H1 (cell line): Measurements from ENCODE around the gene NID1. TPM values are rescaled to one million over a fixed set of nuclear protein-coding genes. Genes with fewer than 3 reads are reported as not detected.

Experiments
- CTCF ChIA-PET: fragments of 300-600 bp; sonication (Branson Sonifier 250); formaldehyde crosslinking; loops from one replicate; lab custom pipeline; 2021; ENCODE audit not compliant: partially characterized antibody; lab: Charles Lee
- POLR2A ChIA-PET: fragments of 300-600 bp; sonication (Branson Sonifier 250); formaldehyde crosslinking; loops from one replicate; lab custom pipeline; 2021; ENCODE audit warnings: inconsistent platforms; ENCODE audit not compliant: partially characterized antibody; lab: Charles Lee
- DNase-seq, 2 experiments: peaks; one replicate each; pipeline versions ENCODE4 v3.0.0 to v3.0.0-alpha.2; 2010 to 2022; ENCODE audit warnings: low spot score in 2 of 2, low read depth in 1 of 2, mixed read lengths in 1 of 2
- FAIRE-seq: peaks from 2 replicates; lab custom pipeline; 2011; peaks lifted over from hg19 to GRCh38; lab: Jason Lieb, UNC
- H2AFZ ChIP-seq: 2 replicates; pipeline ENCODE4 v1.8.1; 2012; ENCODE audit warnings: low read length, inconsistent platforms
- H2AK5ac ChIP-seq: 2 replicates; pipeline ENCODE4 v1.6.1; 2013; ENCODE audit warnings: low read depth, low read length
- H2BK120ac ChIP-seq: replicated peaks from 2 replicates; pipeline ENCODE3; 2013; ENCODE audit warnings: low read depth, low read length, inconsistent platforms
- H2BK12ac ChIP-seq: 2 replicates; pipeline ENCODE4 v1.6.1; 2013; ENCODE audit warnings: low read depth, low read length
- H2BK15ac ChIP-seq: 2 replicates; pipeline ENCODE4 v1.6.1; 2013; ENCODE audit warnings: low read length
- H2BK20ac ChIP-seq: 2 replicates; pipeline ENCODE4 v1.6.1; 2013; ENCODE audit warnings: low read length
- H2BK5ac ChIP-seq: 2 replicates; pipeline ENCODE4 v1.6.1; 2013; ENCODE audit warnings: low read depth, low read length
- H3K14ac ChIP-seq: 2 replicates; pipeline ENCODE4 v1.6.1; 2013; ENCODE audit warnings: inconsistent platforms; ENCODE audit not compliant: insufficient read length
- H3K18ac ChIP-seq: 2 replicates; pipeline ENCODE4 v1.6.1; 2013; ENCODE audit warnings: low read length; ENCODE audit errors: extremely low read depth
- H3K23ac ChIP-seq: 2 replicates; pipeline ENCODE4 v1.6.1; 2013; ENCODE audit warnings: inconsistent platforms; ENCODE audit not compliant: insufficient read length
- H3K23me2 ChIP-seq: 2 replicates; pipeline ENCODE4 v1.6.1; 2013; ENCODE audit warnings: low read depth, low read length
- H3K27ac ChIP-seq: 2 replicates; pipeline ENCODE4 v1.6.1; 2011; ENCODE audit warnings: low read depth, low read length, inconsistent platforms
- H3K27me3 ChIP-seq, 4 experiments: replicated peaks in 1 of 4; 1 replicate in 1 of 4; 2 replicates in 3 of 4; pipeline versions ENCODE4 v1.6.1 to v1.8.1; 2011 to 2013; ENCODE audit warnings: low read length in 3 of 4, mild to moderate bottlenecking in 3 of 4, inconsistent platforms in 2 of 4, mixed read lengths in 2 of 4, moderate library complexity in 1 of 4; ENCODE audit not compliant: control insufficient read depth in 3 of 4, insufficient read depth in 3 of 4; ENCODE audit errors: extremely low read depth in 1 of 4
- H3K36me3 ChIP-seq, 4 experiments: 2 replicates each; pipeline versions ENCODE4 v1.6.1 to v1.8.1; 2011 to 2013; ENCODE audit warnings: mild to moderate bottlenecking in 4 of 4, low read length in 3 of 4, moderate library complexity in 2 of 4, control low read depth in 1 of 4, inconsistent platforms in 1 of 4; ENCODE audit not compliant: insufficient read depth in 4 of 4, control insufficient read depth in 2 of 4
- H3K4ac ChIP-seq: replicated peaks from 2 replicates; pipeline ENCODE3; 2013; ENCODE audit warnings: low read length, low read depth, mixed read lengths, inconsistent platforms; ENCODE audit not compliant: insufficient read length
- H3K4me1 ChIP-seq, 4 experiments: replicated peaks in 1 of 4; 1 replicate in 1 of 4; 2 replicates in 3 of 4; pipeline versions ENCODE4 v1.6.1 to v1.8.1; 2011 to 2013; ENCODE audit warnings: low read length in 3 of 4, inconsistent platforms in 2 of 4, mixed read lengths in 1 of 4; ENCODE audit not compliant: insufficient read depth in 4 of 4, control insufficient read depth in 3 of 4
- H3K4me2 ChIP-seq, 2 experiments: 2 replicates each; pipeline versions ENCODE4 v1.6.1 to v1.8.1; 2011 to 2013; ENCODE audit warnings: low read depth in 2 of 2, low read length in 2 of 2, control low read depth in 1 of 2, inconsistent platforms in 1 of 2, mild to moderate bottlenecking in 1 of 2; ENCODE audit not compliant: insufficient read depth in 1 of 2
- H3K4me3 ChIP-seq, 4 experiments: fragments of 200-600, 300-600 bp in 1 of 4; sonication (generic), shearing (Covaris generic), sonication (Bioruptor Twin) in 1 of 4; 2 replicates each; pipeline versions ENCODE4 v1.5.1 to v1.8.1; 2011 to 2016; ENCODE audit warnings: low read length in 4 of 4, low read depth in 3 of 4, control low read depth in 2 of 4, inconsistent platforms in 2 of 4, mild to moderate bottlenecking in 2 of 4, mixed read lengths in 1 of 4, moderate library complexity in 1 of 4; ENCODE audit not compliant: insufficient read depth in 2 of 4; ENCODE audit errors: extremely low read depth in 1 of 4
- H3K56ac ChIP-seq: replicated peaks from 2 replicates; pipeline ENCODE3; 2013; ENCODE audit warnings: low read depth, mild to moderate bottlenecking, mixed read lengths, low read length, inconsistent platforms; ENCODE audit not compliant: insufficient read length
- H3K79me1 ChIP-seq: 2 replicates; pipeline ENCODE4 v1.6.1; 2013; ENCODE audit warnings: low read depth, low read length, control low read depth
- H3K79me2 ChIP-seq, 2 experiments: 2 replicates each; pipeline versions ENCODE4 v1.6.1 to v1.8.1; 2012 to 2013; ENCODE audit warnings: low read length in 2 of 2, mild to moderate bottlenecking in 2 of 2, inconsistent platforms in 1 of 2; ENCODE audit not compliant: insufficient read depth in 2 of 2, control insufficient read depth in 1 of 2
- H3K9ac ChIP-seq, 4 experiments: replicated peaks in 1 of 4; 1 replicate in 1 of 4; 2 replicates in 3 of 4; pipeline versions ENCODE4 v1.6.1 to v1.8.1; 2011 to 2013; ENCODE audit warnings: low read depth in 3 of 4, low read length in 3 of 4, control low read depth in 2 of 4, mild to moderate bottlenecking in 2 of 4, moderate library complexity in 2 of 4, inconsistent platforms in 1 of 4; ENCODE audit errors: extremely low read depth in 1 of 4
- H3K9me3 ChIP-seq, 2 experiments: 2 replicates each; pipeline versions ENCODE4 v1.6.1 to v1.8.1; 2012 to 2013; ENCODE audit warnings: mild to moderate bottlenecking in 2 of 2, moderate library complexity in 2 of 2, control low read depth in 1 of 2, inconsistent platforms in 1 of 2, low read depth in 1 of 2, low read length in 1 of 2, mixed read lengths in 1 of 2; ENCODE audit not compliant: insufficient read depth in 2 of 2
- H4K20me1 ChIP-seq, 2 experiments: replicated peaks in 1 of 2; 2 replicates each; pipeline versions ENCODE3 to v1.8.1; 2011 to 2013; ENCODE audit warnings: inconsistent platforms in 2 of 2, low read length in 2 of 2, mild to moderate bottlenecking in 1 of 2; ENCODE audit not compliant: insufficient read depth in 2 of 2, control insufficient read depth in 1 of 2
- H4K5ac ChIP-seq: 2 replicates; pipeline ENCODE4 v1.6.1; 2013; ENCODE audit warnings: low read length, low read depth, mixed read lengths, inconsistent platforms; ENCODE audit not compliant: insufficient read length
- H4K8ac ChIP-seq: 2 replicates; pipeline ENCODE4 v1.8.0; 2013; ENCODE audit warnings: mild to moderate bottlenecking, moderate library complexity, low read length, inconsistent platforms; ENCODE audit not compliant: insufficient read depth; ENCODE audit errors: extremely low read depth
- H4K91ac ChIP-seq: replicated peaks from 2 replicates; pipeline ENCODE3; 2013; ENCODE audit warnings: low read length, mixed read lengths, inconsistent platforms; ENCODE audit not compliant: insufficient read length
- ATF2 ChIP-seq: IDR thresholded peaks from 2 replicates; pipeline ENCODE4 v1.6.1; 2012; ENCODE audit warnings: low read length, inconsistent platforms
- BRCA1 ChIP-seq: IDR thresholded peaks from 2 replicates; pipeline ENCODE4 v1.6.1; 2012; ENCODE audit warnings: low read depth, low read length, improper control_type of control experiment
- CHD1 ChIP-seq: IDR thresholded peaks from 2 replicates; pipeline ENCODE4 v1.6.1; 2012; ENCODE audit warnings: low read depth, low read length, improper control_type of control experiment
- CREB1 ChIP-seq: IDR thresholded peaks from 2 replicates; pipeline ENCODE4 v1.6.1; 2012; ENCODE audit warnings: inconsistent platforms
- EGR1 ChIP-seq: IDR thresholded peaks from 2 replicates; pipeline ENCODE4 v1.6.1; 2011; ENCODE audit warnings: low read depth, low read length, borderline replicate concordance
- JUN ChIP-seq: IDR thresholded peaks from 2 replicates; pipeline ENCODE4 v1.6.1; 2011; ENCODE audit warnings: low read depth, mild to moderate bottlenecking, improper control_type of control experiment, low read length
- KDM1A ChIP-seq: fragments of 200-600, 300-600 bp; sonication (generic); IDR thresholded peaks from 2 replicates; pipeline ENCODE4 v1.7.1; 2016; ENCODE audit warnings: mild to moderate bottlenecking, low read length, borderline replicate concordance
- POLR2A ChIP-seq, 2 experiments: IDR thresholded peaks; 1 replicate in 1 of 2; 2 replicates in 1 of 2; pipeline ENCODE4 v1.6.1; 2011; ENCODE audit warnings: low read depth in 2 of 2, low read length in 2 of 2, mild to moderate bottlenecking in 2 of 2; ENCODE audit errors: control extremely low read depth in 1 of 2
- RAD21 ChIP-seq, 2 experiments: IDR thresholded peaks in 1 of 2; conservative IDR thresholded peaks in 1 of 2; 2 replicates each; pipeline ENCODE4 v1.6.1; 2011; ENCODE audit warnings: low read depth in 2 of 2, low read length in 2 of 2, improper control_type of control experiment in 1 of 2, inconsistent platforms in 1 of 2, mild to moderate bottlenecking in 1 of 2, moderate library complexity in 1 of 2
- SP1 ChIP-seq: IDR thresholded peaks from 2 replicates; pipeline ENCODE4 v1.6.1; 2011; ENCODE audit warnings: low read depth, low read length
- TBP ChIP-seq: IDR thresholded peaks from 2 replicates; pipeline ENCODE4 v1.6.1; 2011; ENCODE audit warnings: low read depth, low read length, improper control_type of control experiment
- TCF12 ChIP-seq: IDR thresholded peaks from 2 replicates; pipeline ENCODE4 v1.6.1; 2011; ENCODE audit warnings: low read depth, mild to moderate bottlenecking, low read length
- WGBS, 2 experiments: shearing (Covaris generic) in 1 of 2; methylation state at CpG; one replicate each; pipeline versions ENCODE4 v1.1.6 to v1.1.7; 2013 to 2015; ENCODE audit warnings: low lambda C conversion rate in 2 of 2, mixed read lengths in 2 of 2, inconsistent platforms in 1 of 2, low coverage in 1 of 2, missing lambda C conversion rate in 1 of 2; ENCODE audit not compliant: insufficient replicate concordance in 2 of 2, insufficient coverage in 1 of 2, insufficient read length in 1 of 2; ENCODE audit errors: extremely low coverage in 1 of 2, missing lambda C conversion rate in 1 of 2; 5-methylcytosine and 5-hydroxymethylcytosine counted together
- polyA plus RNA-seq, 7 experiments: library from polyadenylated mRNA; depleted of rRNA in 3 of 7; stranded (reverse) in 5 of 7; unstranded in 2 of 7; fragments of >200 nt in 5 of 7; fragments of 200-250 nt in 2 of 7; gene quantifications; 1 replicate in 5 of 7; 2 replicates in 1 of 7; 4 replicates in 1 of 7; pipeline versions ENCODE4 v1.2.1 to v1.2.3, GENCODE V29; 2011 to 2013; ENCODE audit warnings: missing spikeins in 2 of 7, mixed read lengths in 2 of 7
- total RNA-seq: library from RNA; stranded (reverse); fragmentation: NEBNext Ultra II Directional; extraction: Animal tissue kit (Norgen Biotek cat#: 25700); gene quantifications from 2 replicates; pipeline ENCODE4 v1.2.1, GENCODE V29; 2021

NID1 gene
- total and polyA plus RNA-seq, 2 of the 8 experiments (the other 6 are each of a cell fraction or from before 2014, with no cell fraction given), result 20.9 to 25.4 TPM

GRCh38 chr1:236112332-236112627, 47.4 kb upstream of the NID1 start:
- H4K8ac ChIP-seq, result no peak overlapping the region; the same call in 1 of the 2 replicates
- DNase-seq (no peak), FAIRE-seq (no peak)
- H3K14ac ChIP-seq, result no peak overlapping the region
- WGBS, 2 experiments, result 87% methylated on average over 6 of the region's 6 CpGs; no CpG with 5 or more reads in 1 of the 2 experiments
- ChIA-PET CTCF (interaction anchor here (0.6 to 8.6 kb wide), 8 partner anchors 9 to 447 kb away, joined by 3 to 61 read pairs (median 8); no protein-coding TSS in a partner anchor), POLR2A (no interaction called here)
- H2AFZ ChIP-seq, result no peak overlapping the region
- TF ChIP-seq JUN (no peak), SP1 (no peak), KDM1A (no peak), CHD1 (no peak), TCF12 (no peak), BRCA1 (no peak), RAD21 (IDR thresholded peaks at IDR 0.05 in 1 of 2, conservative IDR thresholded peaks at IDR 0.05 in 1 of 2; ENCODE audit: low read depth in 2 of 2, low read length in 2 of 2) (no peak), TBP (no peak), ATF2 (no peak), EGR1 (no peak), CREB1 (no peak), POLR2A (IDR thresholded peaks at IDR 0.05; ENCODE audit: control extremely low read depth in 1 of 2, low read depth in 2 of 2, low read length in 2 of 2) (no peak)
- no peak overlapping the region for H3K27ac ChIP-seq
- H3K4me3 ChIP-seq, result no peak overlapping the region
- no peak overlapping the region for H2BK20ac ChIP-seq
- H2AK5ac ChIP-seq, result no peak overlapping the region
- no peak overlapping the region for H2BK12ac ChIP-seq
- H3K79me1 ChIP-seq, result no peaks in the 10 kb centered on the region
- no peak overlapping the region for H3K23ac ChIP-seq
- no peaks in the 10 kb centered on the region for H3K4me1 ChIP-seq
- H2BK15ac ChIP-seq, result no peak overlapping the region
- H4K91ac ChIP-seq, result no peak overlapping the region
- H3K4me2 ChIP-seq, result no peak overlapping the region
- H3K79me2 ChIP-seq, result no peaks in the 10 kb centered on the region
- no peak overlapping the region for H3K18ac ChIP-seq
- no peak overlapping the region for H3K56ac ChIP-seq
- H3K23me2 ChIP-seq, result no peaks in the 10 kb centered on the region
- H4K20me1 ChIP-seq, result no peaks in the 10 kb centered on the region
- no peak overlapping the region for H4K5ac ChIP-seq
- no peaks in the 10 kb centered on the region for H3K36me3 ChIP-seq
- H2BK120ac ChIP-seq, result no peak overlapping the region
- no peak overlapping the region for H2BK5ac ChIP-seq
- no peak overlapping the region for H3K9ac ChIP-seq
- H3K4ac ChIP-seq, result no peak overlapping the region
- H3K9me3 ChIP-seq, result no peaks in the 10 kb centered on the region
- no peaks in the 10 kb centered on the region for H3K27me3 ChIP-seq
